GM12878 (cell line): ENCODE data around the gene MAD2L1BP. TPM values are rescaled to one million over a fixed set of nuclear protein-coding genes. Genes with fewer than 3 reads are reported as not detected.
A peak's percentile ranks its signal among the peaks of the same experiment; 100 is the strongest.

Experiments used
- ATAC-seq: fragments of 200-7000 bp; cut with Tn5 transposase; 3 replicates; pipeline ENCODE4 v1.9.1; 2020; ENCODE audit warnings: mild to moderate bottlenecking, moderate library complexity
- BruUV-seq: library from RNA; stranded (reverse); fragments of 400-500 nt; replicated peaks from 2 replicates; lab custom pipeline; 2021; lab: Mats Ljungman, UMichigan
- CTCF ChIA-PET: fragments of 300-600 bp; sonication (Branson Sonifier 250); formaldehyde crosslinking; extraction: SDS; loops from one replicate; lab custom pipeline; 2021; ENCODE audit warnings: inconsistent platforms; lab: Yijun Ruan, JAX
- POLR2A ChIA-PET: fragments of 350-600 bp; formaldehyde crosslinking; extraction: SDS; loops from one replicate; lab custom pipeline; 2021; ENCODE audit warnings: inconsistent platforms; lab: Charles Lee
- RAD21 ChIA-PET: fragments of 300-600 bp; sonication (Branson Sonifier 250); formaldehyde crosslinking; loops from one replicate; lab custom pipeline; 2023; ENCODE audit warnings: antibody characterized with exemption; ENCODE audit not compliant: unreplicated experiment; lab: Charles Lee
- SMC1A ChIA-PET: fragments of 300-600 bp; sonication (Branson Sonifier 250); formaldehyde crosslinking; loops from one replicate; lab custom pipeline; 2023; ENCODE audit not compliant: unreplicated experiment, uncharacterized antibody; lab: Charles Lee
- DNase-seq: peaks from one replicate; pipeline ENCODE4 v3.0.0-alpha.2; 2011; ENCODE audit warnings: low read depth, low spot score
- FAIRE-seq: peaks from 3 replicates; lab custom pipeline; 2011; peaks lifted over from hg19 to GRCh38; lab: Jason Lieb, UNC
- H2AFZ ChIP-seq: 2 replicates; pipeline ENCODE4 v1.6.0; 2011; ENCODE audit warnings: low read depth, low read length, control low read depth; ENCODE audit not compliant: control insufficient read depth
- H3K27ac ChIP-seq: 2 replicates; pipeline ENCODE4 v1.5.1; 2011; ENCODE audit warnings: control low read depth; ENCODE audit not compliant: control insufficient read depth, insufficient read depth
- H3K27me3 ChIP-seq, 2 experiments: replicated peaks in 1 of 2; 2 replicates each; pipeline versions ENCODE4 v1.6.0 to v1.6.1; 2011; ENCODE audit warnings: low read length in 1 of 2; ENCODE audit not compliant: control insufficient read depth in 2 of 2, insufficient read depth in 2 of 2
- H3K36me3 ChIP-seq, 2 experiments: 2 replicates each; pipeline ENCODE4 v1.5.1; 2011; ENCODE audit warnings: low read length in 1 of 2; ENCODE audit not compliant: control insufficient read depth in 2 of 2, insufficient read depth in 2 of 2
- H3K4me1 ChIP-seq: 2 replicates; pipeline ENCODE4 v1.6.1; 2011; ENCODE audit warnings: mild to moderate bottlenecking, low read length, moderate library complexity, mixed read lengths; ENCODE audit not compliant: control insufficient read depth, insufficient read depth
- H3K4me2 ChIP-seq: 2 replicates; pipeline ENCODE4 v1.6.0; 2011; ENCODE audit warnings: control low read depth; ENCODE audit not compliant: control insufficient read depth, insufficient read depth
- H3K4me3 ChIP-seq: fragments of 200-600 bp; sonication (generic); 2 replicates; pipeline ENCODE4 v1.5.1; 2016
- H3K79me2 ChIP-seq: 2 replicates; pipeline ENCODE4 v1.6.0; 2011; ENCODE audit warnings: low read length; ENCODE audit not compliant: control insufficient read depth, insufficient read depth
- H3K9ac ChIP-seq: 2 replicates; pipeline ENCODE4 v1.8.0; 2011; ENCODE audit warnings: low read length, control low read depth, mixed read lengths; ENCODE audit not compliant: control insufficient read depth, insufficient read depth
- H3K9me3 ChIP-seq: replicated peaks from 3 replicates; pipeline ENCODE4 v1.5.1; 2011; ENCODE audit warnings: mild to moderate bottlenecking, low read length; ENCODE audit not compliant: control insufficient read depth, insufficient read depth
- H4K20me1 ChIP-seq: 2 replicates; pipeline ENCODE4 v1.6.0; 2011; ENCODE audit not compliant: control insufficient read depth, insufficient read depth
- MTA2 ChIP-seq: fragments of 450-650 bp; IDR thresholded peaks from 2 replicates; pipeline ENCODE4 v1.6.1; 2016; ENCODE audit warnings: low read depth, mild to moderate bottlenecking, moderate library complexity
- MYB ChIP-seq: fragments of 150-350 bp; IDR thresholded peaks from 2 replicates; pipeline ENCODE4 v1.6.1; 2014; ENCODE audit warnings: mild to moderate bottlenecking, low read depth, low read length, borderline replicate concordance
- POLR2A ChIP-seq: IDR thresholded peaks from 2 replicates; pipeline ENCODE4 v1.6.1; 2011; ENCODE audit warnings: low read depth, mild to moderate bottlenecking, low read length
- POLR2AphosphoS2 ChIP-seq: IDR thresholded peaks from 2 replicates; pipeline ENCODE4 v1.6.1; 2011; ENCODE audit warnings: low read depth, mild to moderate bottlenecking, low read length, improper control_type of control experiment, moderate library complexity
- ZSCAN29 ChIP-seq: fragments of 450-650 bp; IDR thresholded peaks from 2 replicates; pipeline ENCODE4 v1.6.1; 2017; ENCODE audit warnings: mild to moderate bottlenecking, moderate library complexity
- WGBS: methylation state at CpG from one replicate; pipeline ENCODE4 v1.1.6; 2016; ENCODE audit warnings: low lambda C conversion rate; ENCODE audit not compliant: insufficient replicate concordance, insufficient coverage; ENCODE audit errors: missing lambda C conversion rate; 5-methylcytosine and 5-hydroxymethylcytosine counted together
- in situ Hi-C: fragments of 300-500 bp; cut with MboI; formaldehyde crosslinking; loops from 9 replicates; pipeline ENCODE4 v1.14.3; 2018; ENCODE audit warnings: mixed read lengths
- intact Hi-C: fragments of 100-400 bp; cut with micrococcal nuclease; formaldehyde crosslinking; loops from one replicate; pipeline ENCODE4 v1.14.2; 2022; ENCODE audit not compliant: unreplicated experiment
- polyA plus RNA-seq, 11 experiments: library from polyadenylated mRNA; depleted of rRNA in 4 of 11; unstranded in 6 of 11; stranded (reverse) in 5 of 11; fragments of >200 nt; fragmentation: Nextera tagmentation in 4 of 11; fragmentation: Illumina TruSeq in 1 of 11; extraction: Ambion mirVana in 4 of 11; extraction: Trizol in 1 of 11; gene quantifications; 1 replicate in 1 of 11; 2 replicates in 10 of 11; pipeline versions ENCODE4 v1.2.1 to v1.2.3, GENCODE V29; 2011 to 2016; ENCODE audit warnings: inconsistent platforms in 2 of 11, missing spikeins in 2 of 11, low read depth in 1 of 11
- total RNA-seq, 4 experiments: library from RNA; depleted of rRNA in 3 of 4; stranded (reverse); fragments of >200 nt in 3 of 4; fragmentation: Illumina TruSeq in 1 of 4; extraction: Trizol in 1 of 4; gene quantifications; 2 replicates each; pipeline versions ENCODE4 v1.2.1 to v1.2.3, GENCODE V29; 2013 to 2021

MAD2L1BP gene
- total and polyA plus RNA-seq, 10 of the 15 experiments (the other 5 are each of a cell fraction or from before 2014, with no cell fraction given) = 39.2 to 155 (median 60.3) TPM

GRCh38 chr6:43666196-43666920, 30.7 kb downstream of the MAD2L1BP start:
- Histone ChIP-seq H3K36me3 (peaks cover 4 to 7% of the 10 kb centered on the region in 2 experiments; a peak in 3 of 4 replicates), H3K9ac (no peak overlapping the region), H3K4me1 (peaks cover 46% of the 10 kb centered on the region), H3K27ac (no peak overlapping the region), H3K4me3 (no peak overlapping the region), H3K27me3 (no peaks in the 10 kb centered on the region), H3K79me2 (no peaks in the 10 kb centered on the region), H3K9me3 (peaks cover 2% of the 10 kb centered on the region; the same call in 1 of the 3 replicates), H3K4me2 (no peak overlapping the region), H2AFZ (no peak overlapping the region), H4K20me1 (no peaks in the 10 kb centered on the region)
- POLR2A ChIA-PET = interaction anchor here (1.9 to 2.8 kb wide), 2 partner anchors 36 to 49 kb away, joined by 6 to 10 read pairs; partner anchors contain the start of gene GTPBP2
- ATAC-seq = no peak
- RAD21 ChIA-PET = interaction anchor here (1.1 to 7.8 kb wide), 12 partner anchors 9 to 414 kb away, joined by 3 to 79 read pairs (median 5); partner anchors contain the start of genes MAD2L1BP and VEGFA
- in situ Hi-C loops = loop anchor here (5.0 kb wide), 1 partner anchor 411 kb away; no protein-coding TSS in a partner anchor
- intact Hi-C loops = loop anchor here (5.0 kb wide), 1 partner anchor 336 kb away; no protein-coding TSS in a partner anchor
- SMC1A ChIA-PET = interaction anchor here (0.5 to 4.1 kb wide), 17 partner anchors 10 to 421 kb away, joined by 3 to 37 read pairs (median 4); partner anchors contain the start of gene MRPS18A
- no peak for FAIRE-seq
- TF ChIP-seq MTA2 = no peak
- TF ChIP-seq POLR2AphosphoS2 = no peak
- TF ChIP-seq MYB = no peak
- 0 out of 2 replicates have a peak, but pooled peaks have one; percentile 4 for TF ChIP-seq POLR2A
- TF ChIP-seq ZSCAN29 = no peak
- no peak for DNase-seq
- WGBS = 36% methylated on average over 13 of the region's 13 CpGs
- CTCF ChIA-PET = interaction anchor here (0.6 to 7.6 kb wide), 31 partner anchors 9 to 520 kb away, joined by 3 to 85 read pairs (median 8); partner anchors contain the start of genes GTPBP2, MRPS18A and VEGFA
- BruUV-seq = no TSS peak
